ENCODE results near the gene GBP4. TPM values are rescaled to one million over a fixed set of nuclear protein-coding genes. Genes with fewer than 3 reads are reported as not detected.

The GBP4 gene
- total RNA-seq, 1 experiment from 2014 or later = 0.07 TPM

- Histone ChIP-seq H3K79me2 (ENCODE audit: low read length) (no peaks in the 10 kb centered on the region), H3K4me2 (ENCODE audit: low read length) (no peak overlapping the region), H3K4me3 (ENCODE audit: low read length) (no peak overlapping the region), H3K27me3 (ENCODE audit: low read length) (no peaks in the 10 kb centered on the region), H4K20me1 (ENCODE audit: low read length) (no peaks in the 10 kb centered on the region), H3K9ac (ENCODE audit: low read length) (no peak overlapping the region), H3K9me2 (replicated peaks; ENCODE audit: low read length) (no peaks in the 10 kb centered on the region), H2AFZ (ENCODE audit: low read length) (no peak overlapping the region), H3K4me1 (ENCODE audit: insufficient read depth, low read length) (no peaks in the 10 kb centered on the region), H3K27ac (ENCODE audit: low read length) (no peak overlapping the region), H3K9me3 (ENCODE audit: low read length) (no peaks in the 10 kb centered on the region), H3F3A (ENCODE audit: low read length, unreplicated experiment) (no peaks in the 10 kb centered on the region), H3K36me3 (ENCODE audit: low read depth, low read length) (no peaks in the 10 kb centered on the region)
- no TSS peak for BruUV-seq (replicated peaks)
- ChIA-PET POLR2A (ENCODE audit: unreplicated experiment) (no interaction called here), CTCF (no interaction called here)
- intact Hi-C loops (cut with micrococcal nuclease) = loop anchor here (2.0 kb wide), 1 partner anchor 150 kb away; no protein-coding TSS in a partner anchor
- DNase-seq (peak; percentile 33), ATAC-seq (peak; percentile 87)
- TF ChIP-seq EZH2 (IDR thresholded peaks at IDR 0.05; ENCODE audit: low read length, unreplicated experiment) (no peak), CTCF (conservative IDR thresholded peaks at IDR 0.05; ENCODE audit: low read depth, low read length) (peak; percentile 43; the same call in 1 of the 2 replicates)
Measured at GRCh38 chr1:89149229-89149628, 49.5 kb downstream of the GBP4 start.

GRCh38 chr1:89147678-89148658, 50.8 kb downstream of the GBP4 start:
- Histone ChIP-seq H3K4me1 (ENCODE audit: insufficient read depth, low read length) (no peaks in the 10 kb centered on the region), H3K79me2 (ENCODE audit: low read length) (no peaks in the 10 kb centered on the region), H3K4me2 (ENCODE audit: low read length) (no peak overlapping the region), H3K4me3 (ENCODE audit: low read length) (no peak overlapping the region), H4K20me1 (ENCODE audit: low read length) (no peaks in the 10 kb centered on the region), H3K27me3 (ENCODE audit: low read length) (no peaks in the 10 kb centered on the region), H3K9me2 (replicated peaks; ENCODE audit: low read length) (no peaks in the 10 kb centered on the region), H3F3A (ENCODE audit: low read length, unreplicated experiment) (no peaks in the 10 kb centered on the region), H3K9ac (ENCODE audit: low read length) (no peak overlapping the region), H2AFZ (ENCODE audit: low read length) (0 out of 2 replicates have a peak overlapping the region, but pooled peaks have one; percentile 6), H3K36me3 (ENCODE audit: low read depth, low read length) (no peaks in the 10 kb centered on the region), H3K9me3 (ENCODE audit: low read length) (no peaks in the 10 kb centered on the region), H3K27ac (ENCODE audit: low read length) (no peak overlapping the region)
- intact Hi-C loops (cut with micrococcal nuclease) = loop anchor here (2.0 kb wide), 1 partner anchor 149 kb away; no protein-coding TSS in a partner anchor
- no TSS peak for BruUV-seq (replicated peaks)
- ATAC-seq = no peak
- CTCF ChIA-PET = no interaction called here
- no peak for DNase-seq
- POLR2A ChIA-PET (ENCODE audit: unreplicated experiment) = interaction anchor here (0.7 kb wide), 1 partner anchor 159 kb away, joined by 4 read pairs; no protein-coding TSS in a partner anchor
- no peak for TF ChIP-seq EZH2phosphoT487 (IDR thresholded peaks at IDR 0.05; ENCODE audit: borderline replicate concordance, low read length)

- no peak for ATAC-seq
- CTCF ChIA-PET = no interaction called here
- Histone ChIP-seq H4K20me1 (ENCODE audit: low read length) (no peaks in the 10 kb centered on the region), H3K36me3 (ENCODE audit: low read depth, low read length) (no peaks in the 10 kb centered on the region), H3K9me3 (ENCODE audit: low read length) (no peaks in the 10 kb centered on the region), H3K4me1 (ENCODE audit: insufficient read depth, low read length) (no peaks in the 10 kb centered on the region), H3K79me2 (ENCODE audit: low read length) (no peaks in the 10 kb centered on the region), H3F3A (ENCODE audit: low read length, unreplicated experiment) (no peaks in the 10 kb centered on the region), H3K4me3 (ENCODE audit: low read length) (no peak overlapping the region), H3K9ac (ENCODE audit: low read length) (no peak overlapping the region), H2AFZ (ENCODE audit: low read length) (no peak overlapping the region), H3K27ac (ENCODE audit: low read length) (no peak overlapping the region), H3K4me2 (ENCODE audit: low read length) (no peak overlapping the region), H3K27me3 (ENCODE audit: low read length) (no peaks in the 10 kb centered on the region), H3K9me2 (replicated peaks; ENCODE audit: low read length) (no peaks in the 10 kb centered on the region)
- TF ChIP-seq CTCF (conservative IDR thresholded peaks at IDR 0.05; ENCODE audit: low read depth, low read length) (no peak), EZH2 (IDR thresholded peaks at IDR 0.05; ENCODE audit: low read length, unreplicated experiment) (no peak), EZH2phosphoT487 (IDR thresholded peaks at IDR 0.05; ENCODE audit: borderline replicate concordance, low read length) (no peak)
- BruUV-seq (replicated peaks) = no TSS peak
- DNase-seq = no peak
- intact Hi-C loops (cut with micrococcal nuclease) = no loop called here
- POLR2A ChIA-PET (ENCODE audit: unreplicated experiment) = no interaction called here
Measured at GRCh38 chr1:89146721-89147120, 52.0 kb downstream of the GBP4 start.

Measured in PC-3 (cell line).